Measurements from ENCODE around the gene TMEM218. TPM values are rescaled to one million over a fixed set of nuclear protein-coding genes. Genes with fewer than 3 reads are reported as not detected.
A peak's percentile ranks its signal among the peaks of the same experiment; 100 is the strongest.

TMEM218 gene
- total and polyA plus RNA-seq, 2 donors (not counting 3 experiments of a cell fraction or from before 2014, with no cell fraction given), result 23.8 to 45.1 TPM

- dilution Hi-C loops (cut with MboI; ENCODE audit: extremely low pct_ligation_motif_present, low sequenced_read_pairs) (no loop called here), intact Hi-C loops (cut with micrococcal nuclease) (no loop called here)
- Histone ChIP-seq H3K4me3 (replicated peaks in 1 of 3; ENCODE audit: insufficient read depth in 1 of 3, low read depth in 1 of 3, low read length in 3 of 3) (no peak overlapping the region), H3K27me3 (ENCODE audit: control insufficient read depth in 2 of 2, insufficient read depth in 2 of 2, low read length in 2 of 2) (peaks cover 5 to 8% of the 10 kb centered on the region in 2 experiments), H4K20me1 (replicated peaks; ENCODE audit: control insufficient read depth, extremely low read depth, insufficient read depth, low read length) (no peaks in the 10 kb centered on the region), H3K9me3 (replicated peaks; ENCODE audit: control insufficient read depth, insufficient read depth, low read length) (no peaks in the 10 kb centered on the region), H3K27ac (ENCODE audit: insufficient read depth, low read depth, low read length) (no peak overlapping the region), H3K9ac (replicated peaks; ENCODE audit: extremely low read depth, insufficient read depth, low read length) (no peak overlapping the region), H3K79me2 (ENCODE audit: control insufficient read depth, insufficient read depth, low read length) (no peaks in the 10 kb centered on the region), H2AFZ (ENCODE audit: low read depth, low read length) (no peak overlapping the region), H3K4me1 (ENCODE audit: control insufficient read depth, extremely low read depth, insufficient read depth, low read length) (no peaks in the 10 kb centered on the region), H3K4me2 (ENCODE audit: insufficient read depth, low read length) (no peak overlapping the region), H3K36me3 (ENCODE audit: control insufficient read depth in 2 of 2, extremely low read depth in 1 of 2, insufficient read depth in 2 of 2, low read length in 2 of 2) (no peaks in the 10 kb centered on the region), H3K9me1 (replicated peaks; ENCODE audit: control insufficient read depth, extremely low read depth, insufficient read depth, low read length) (no peaks in the 10 kb centered on the region)
- POLR2A ChIA-PET, result no interaction called here
- peak; percentile 43 for FAIRE-seq
- BruUV-seq (replicated peaks), result no TSS peak
- TF ChIP-seq MAX (IDR thresholded peaks at IDR 0.05; ENCODE audit: insufficient read depth, insufficient read length) (no peak), JUN (IDR thresholded peaks at IDR 0.05; ENCODE audit: borderline replicate concordance, insufficient read depth, insufficient read length, low read depth) (no peak), GATA2 (IDR thresholded peaks at IDR 0.05; ENCODE audit: insufficient read depth, insufficient read length, low read depth, low read length) (no peak), POLR2AphosphoS5 (IDR thresholded peaks at IDR 0.05; ENCODE audit: insufficient read depth, low read depth, low read length) (no peak), POLR2A (IDR thresholded peaks at IDR 0.05; ENCODE audit: low read depth, low read length) (no peak), MYC (IDR thresholded peaks at IDR 0.05; ENCODE audit: low read depth, low read length) (no peak), EZH2 (IDR thresholded peaks at IDR 0.05; ENCODE audit: borderline replicate concordance, low read depth, low read length, severe bottlenecking) (no peak), CTCF (IDR thresholded peaks at IDR 0.05; ENCODE audit: extremely low read depth in 1 of 2, insufficient read depth in 1 of 2, low read depth in 1 of 2, low read length in 2 of 2) (no peak)
- peak; percentile 3 for DNase-seq (ENCODE audit: low read depth, low spot score)
- CTCF ChIA-PET, result interaction anchor here (0.8 to 3.1 kb wide), 5 partner anchors 26 to 312 kb away, joined by 3 to 12 read pairs (median 3); no protein-coding TSS in a partner anchor
These were observed 6.0 kb upstream of the TMEM218 start for GRCh38 chr11:125117429-125117828.
